Measurements from ENCODE around the gene RERE.

RERE gene

DNA sequence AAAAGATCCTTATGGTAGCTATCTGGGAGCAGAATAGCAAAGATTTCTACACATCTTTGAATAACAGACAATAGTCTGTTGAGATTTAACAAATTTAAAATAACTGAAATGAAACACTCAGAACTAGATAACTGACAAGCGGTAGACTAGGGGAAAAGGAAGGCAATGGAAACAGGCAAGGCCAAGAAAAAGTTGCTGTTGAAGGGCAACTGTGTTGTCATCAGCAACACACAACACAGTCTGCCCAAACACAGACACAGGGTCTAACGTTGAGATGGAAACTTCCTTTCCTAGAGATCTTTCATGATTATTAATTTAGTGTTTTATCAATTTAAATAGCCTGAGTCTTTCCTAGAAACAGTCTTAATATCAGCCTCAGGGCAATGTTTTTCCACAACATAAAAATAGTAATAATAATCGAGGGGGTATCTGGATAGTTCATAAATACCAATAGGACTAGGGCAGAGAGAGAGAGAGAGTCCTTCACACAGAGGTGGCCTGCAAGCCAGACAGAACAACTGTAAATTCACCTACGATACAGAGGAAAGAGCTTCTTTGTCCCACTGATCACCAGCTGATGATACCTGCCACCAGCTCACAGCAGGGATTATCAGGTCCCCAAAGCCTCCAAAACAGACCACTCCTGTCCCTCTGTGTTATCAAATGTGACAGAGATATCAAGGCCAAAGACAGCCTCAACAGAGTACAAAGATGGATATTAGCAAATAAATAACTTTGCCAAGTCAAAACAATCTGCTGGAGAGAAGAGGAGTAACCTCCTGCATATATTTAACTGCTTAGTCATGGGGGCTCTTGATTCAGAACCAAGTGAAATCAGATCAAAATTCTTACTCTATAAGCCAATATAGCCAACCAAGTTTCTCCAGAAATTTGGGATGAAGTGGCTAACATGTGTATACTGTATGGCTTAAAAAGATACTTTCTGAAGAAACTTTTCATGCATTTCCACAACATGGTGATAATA, 254.3 kb downstream of the RERE start:
- TF ChIP-seq POLR2A (IDR thresholded peaks at IDR 0.05; ENCODE audit: low read depth, low read length) (no peak), TAF1 (IDR thresholded peaks at IDR 0.05; ENCODE audit: borderline replicate concordance, low read depth, low read length) (no peak), POLR2AphosphoS5 (IDR thresholded peaks at IDR 0.05; ENCODE audit: low read depth, low read length) (no peak)

DNA sequence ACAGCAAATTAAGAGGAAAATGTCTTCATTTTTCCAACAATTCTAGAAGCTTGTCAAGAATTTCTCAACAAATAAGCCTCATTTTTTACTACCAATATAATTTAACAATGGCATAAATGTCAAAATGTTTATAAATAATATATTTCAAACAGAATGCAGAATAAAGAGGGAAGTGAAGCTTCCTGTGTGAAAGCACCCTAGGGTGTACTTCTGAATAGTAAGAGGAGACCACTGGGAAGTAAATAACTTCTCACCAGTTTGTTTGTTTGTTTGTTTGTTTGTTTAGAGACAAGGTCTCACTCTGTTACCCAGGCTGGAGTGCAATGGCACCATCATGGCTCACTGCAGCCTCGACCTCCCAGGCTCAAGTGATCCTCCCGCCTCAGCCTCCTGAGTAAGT, 255.2 kb downstream of the RERE start:
- no peak for TF ChIP-seq POLR2AphosphoS5 (IDR thresholded peaks at IDR 0.05; ENCODE audit: low read depth, low read length)
- no peak for TF ChIP-seq POLR2A (IDR thresholded peaks at IDR 0.05; ENCODE audit: low read depth, low read length)
- no peak for TF ChIP-seq TAF1 (IDR thresholded peaks at IDR 0.05; ENCODE audit: borderline replicate concordance, low read depth, low read length)
- DNase-seq (ENCODE audit: insufficient read length) = no peak
- FAIRE-seq = no peak

More for the DNA sequence above, 254.3 kb downstream of the RERE start:
- FAIRE-seq (no peak), DNase-seq (ENCODE audit: insufficient read length) (no peak)

DNA sequence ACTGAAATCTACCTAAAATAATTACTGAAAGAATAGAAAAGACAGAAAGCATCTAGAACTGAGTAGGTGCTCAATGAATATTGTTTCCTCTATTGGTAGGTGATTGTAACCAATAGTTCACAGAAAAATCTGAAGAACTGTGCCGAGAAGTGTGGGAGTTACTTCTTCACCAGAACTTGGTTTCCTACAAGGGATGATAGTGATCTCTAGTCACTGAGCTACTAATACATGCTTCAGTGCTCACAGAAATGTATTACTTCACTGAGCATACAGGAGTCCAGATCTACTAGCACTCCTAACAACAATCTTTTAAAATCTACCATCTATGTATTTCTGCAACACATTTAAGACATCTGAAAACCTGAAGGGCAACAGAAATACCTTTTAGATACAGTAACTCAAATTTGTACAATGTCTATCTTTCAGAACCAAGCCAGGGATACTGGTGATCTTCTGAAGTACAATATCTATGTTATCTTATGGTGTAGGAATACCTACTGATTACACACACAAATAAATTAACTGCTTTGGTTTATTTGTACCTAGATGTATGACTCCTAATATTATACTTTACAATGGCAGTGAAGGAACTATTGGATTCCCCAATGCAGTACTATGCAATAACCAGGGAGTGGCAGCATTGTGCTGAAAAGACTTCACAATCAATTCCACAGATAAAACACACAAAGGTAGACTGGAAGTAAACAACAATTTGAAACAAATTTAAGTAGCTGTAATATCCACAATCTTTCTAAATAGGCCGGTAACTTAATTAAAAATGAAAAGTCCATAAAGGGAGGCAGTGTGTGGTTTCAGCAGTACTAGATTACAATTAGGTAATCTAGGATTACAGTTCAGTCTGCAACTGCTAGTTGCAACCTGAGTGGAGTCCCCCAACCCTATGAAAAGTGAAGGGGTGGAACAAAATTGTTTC, 256.6 kb downstream of the RERE start:
- FAIRE-seq = no peak
- DNase-seq (ENCODE audit: insufficient read length) = peak; percentile 5
- no peak for TF ChIP-seq POLR2AphosphoS5 (IDR thresholded peaks at IDR 0.05; ENCODE audit: low read depth, low read length)
- TF ChIP-seq TAF1 (IDR thresholded peaks at IDR 0.05; ENCODE audit: borderline replicate concordance, low read depth, low read length) = no peak
- TF ChIP-seq POLR2A (IDR thresholded peaks at IDR 0.05; ENCODE audit: low read depth, low read length) = no peak

DNA sequence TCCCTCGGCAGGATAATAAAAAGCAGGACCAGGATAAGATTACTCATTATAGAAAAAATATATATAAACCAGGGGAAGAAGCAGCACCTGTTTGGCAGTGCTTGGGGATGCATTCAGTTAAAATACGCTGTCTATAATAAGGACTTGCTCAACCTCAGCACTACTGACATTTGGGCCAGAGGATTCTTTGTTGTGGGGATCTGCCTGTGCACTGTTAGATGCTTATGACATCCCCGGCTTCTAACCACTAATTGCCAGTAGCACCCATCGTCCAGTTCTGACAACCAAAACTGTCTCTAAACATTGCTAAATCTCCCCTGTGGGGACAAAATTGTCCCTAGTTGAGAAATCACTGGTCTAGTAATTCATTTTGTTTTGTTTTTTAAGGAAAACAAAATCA, 257.4 kb downstream of the RERE start:
- no peak for FAIRE-seq
- DNase-seq (ENCODE audit: insufficient read length) = no peak
- TF ChIP-seq POLR2A (IDR thresholded peaks at IDR 0.05; ENCODE audit: low read depth, low read length) (no peak), POLR2AphosphoS5 (IDR thresholded peaks at IDR 0.05; ENCODE audit: low read depth, low read length) (no peak), TAF1 (IDR thresholded peaks at IDR 0.05; ENCODE audit: borderline replicate concordance, low read depth, low read length) (no peak)

DNA sequence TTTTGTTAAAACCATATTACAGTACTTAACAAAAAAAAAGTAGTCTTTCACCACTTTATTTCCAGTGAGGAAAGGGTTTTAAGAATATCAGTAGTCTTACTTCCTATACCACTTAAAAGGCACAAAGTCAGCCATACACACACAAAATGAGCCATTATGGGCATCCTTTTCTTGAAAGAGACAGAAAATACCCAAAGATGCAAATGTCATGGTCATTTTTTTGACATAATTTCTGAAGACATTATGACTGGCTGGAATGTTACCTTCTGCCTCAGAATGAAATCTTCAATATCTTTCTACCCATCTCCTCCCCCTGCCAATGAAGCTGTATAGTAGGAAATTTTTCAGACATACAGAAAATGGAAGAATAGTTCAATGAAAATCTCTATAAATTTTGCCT, 261.9 kb downstream of the RERE start:
- FAIRE-seq = no peak
- DNase-seq (ENCODE audit: insufficient read length) = no peak
- TF ChIP-seq TAF1 (IDR thresholded peaks at IDR 0.05; ENCODE audit: borderline replicate concordance, low read depth, low read length) (no peak), POLR2AphosphoS5 (IDR thresholded peaks at IDR 0.05; ENCODE audit: low read depth, low read length) (no peak), POLR2A (IDR thresholded peaks at IDR 0.05; ENCODE audit: low read depth, low read length) (no peak)

DNA sequence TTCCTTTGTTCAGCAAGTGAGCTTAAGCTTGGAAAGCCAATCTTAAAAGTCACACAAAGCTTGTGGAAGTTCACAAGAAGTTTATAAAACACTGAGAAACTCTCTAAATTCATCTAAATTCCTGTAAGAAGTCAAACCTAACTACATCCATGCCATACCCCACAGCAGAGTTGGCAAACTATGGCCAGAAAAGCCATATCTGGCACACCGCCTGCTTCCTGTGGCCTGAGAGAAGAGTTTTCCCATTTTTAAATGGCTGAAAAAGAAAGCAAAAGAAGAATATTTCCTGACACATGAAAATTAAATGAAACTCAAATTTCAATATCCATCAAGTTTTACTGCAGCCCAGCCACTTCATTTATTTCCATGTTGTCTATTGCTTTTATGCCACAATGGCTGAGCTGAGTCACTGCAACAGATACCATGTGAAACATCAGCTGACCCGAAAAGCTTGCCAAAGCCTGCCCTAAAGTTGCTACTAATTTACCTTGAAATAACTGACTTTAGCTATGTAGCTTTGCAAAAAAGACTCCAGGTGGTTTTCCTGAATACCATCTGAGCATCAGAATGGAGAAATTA, 262.4 kb downstream of the RERE start:
- FAIRE-seq = no peak
- DNase-seq (ENCODE audit: insufficient read length) = no peak
- no peak for TF ChIP-seq POLR2AphosphoS5 (IDR thresholded peaks at IDR 0.05; ENCODE audit: low read depth, low read length)
- no peak for TF ChIP-seq POLR2A (IDR thresholded peaks at IDR 0.05; ENCODE audit: low read depth, low read length)

DNA sequence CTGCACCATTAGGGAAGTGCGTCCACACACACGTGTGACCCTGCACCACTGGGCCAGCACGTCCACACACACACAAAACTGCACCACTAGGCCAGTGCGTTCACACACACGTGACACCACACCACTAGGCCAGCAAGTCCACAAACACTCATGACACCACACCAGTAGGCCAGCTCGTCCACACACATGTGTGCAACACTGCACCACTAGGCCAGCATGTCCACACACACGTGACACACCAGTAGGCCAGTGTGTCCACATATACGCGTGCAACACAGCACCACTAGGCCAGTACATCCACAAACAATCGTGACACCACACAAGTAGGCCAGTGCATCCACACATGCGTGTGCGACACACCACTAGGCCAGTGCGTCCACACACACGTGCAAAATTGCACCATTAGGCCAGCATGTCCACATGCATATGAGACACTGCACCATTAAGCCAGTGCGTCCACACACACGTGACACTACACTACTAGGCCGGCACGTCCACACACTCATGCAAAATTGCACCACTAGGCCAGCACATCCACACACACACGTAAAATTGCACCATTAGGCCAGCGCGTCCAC, 264.5 kb downstream of the RERE start:
- no peak for DNase-seq (ENCODE audit: insufficient read length)
- TF ChIP-seq POLR2A (IDR thresholded peaks at IDR 0.05; ENCODE audit: low read depth, low read length) (no peak), POLR2AphosphoS5 (IDR thresholded peaks at IDR 0.05; ENCODE audit: low read depth, low read length) (no peak), TAF1 (IDR thresholded peaks at IDR 0.05; ENCODE audit: borderline replicate concordance, low read depth, low read length) (0 out of 2 replicates have a peak, but pooled peaks have one; percentile 17)
- peak; percentile 14 for FAIRE-seq

DNA sequence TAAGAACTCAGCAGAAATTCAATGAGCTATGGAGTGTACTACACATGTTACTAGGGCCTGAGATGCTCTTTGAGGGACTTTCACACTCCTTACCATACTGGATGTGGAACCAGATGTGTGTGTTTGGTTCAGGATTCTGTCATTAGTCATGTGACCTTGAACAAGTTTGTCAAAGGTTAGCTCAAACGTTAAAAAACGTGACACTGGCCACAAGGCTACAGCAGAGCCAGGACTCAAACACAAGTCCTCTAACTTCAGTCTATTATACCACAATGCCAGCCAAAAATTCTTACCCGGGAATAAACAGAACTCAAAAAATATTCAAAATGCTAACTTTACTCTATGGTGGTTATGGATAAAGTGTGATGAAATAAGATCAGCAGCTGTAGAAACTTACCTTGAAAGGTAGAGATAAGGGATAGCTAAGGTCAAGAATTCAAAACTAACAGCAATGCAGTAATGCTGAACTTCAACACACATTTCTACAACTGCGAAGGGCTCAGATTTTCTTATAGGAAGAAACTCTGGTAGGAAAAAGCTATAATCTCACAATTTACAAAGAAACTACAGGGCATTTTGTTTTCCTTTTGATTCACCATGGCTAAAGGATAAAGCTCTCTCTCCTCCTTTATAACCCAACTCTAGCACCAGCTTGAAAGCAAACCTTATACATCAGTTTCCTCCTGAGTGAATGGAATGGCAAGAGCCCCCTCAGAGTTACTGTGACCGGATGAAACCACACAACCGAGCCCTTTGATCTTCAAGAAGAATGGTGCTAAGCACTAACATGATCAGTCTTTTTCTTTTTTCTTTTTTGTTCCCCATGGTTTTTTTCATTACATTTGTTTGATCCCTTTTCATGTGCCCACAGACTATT, 265.6 kb downstream of the RERE start:
- DNase-seq (ENCODE audit: insufficient read length) (no peak), FAIRE-seq (no peak)
- TF ChIP-seq POLR2AphosphoS5 (IDR thresholded peaks at IDR 0.05; ENCODE audit: low read depth, low read length) = no peak
- TF ChIP-seq TAF1 (IDR thresholded peaks at IDR 0.05; ENCODE audit: borderline replicate concordance, low read depth, low read length) = no peak
- TF ChIP-seq POLR2A (IDR thresholded peaks at IDR 0.05; ENCODE audit: low read depth, low read length) = no peak

DNA sequence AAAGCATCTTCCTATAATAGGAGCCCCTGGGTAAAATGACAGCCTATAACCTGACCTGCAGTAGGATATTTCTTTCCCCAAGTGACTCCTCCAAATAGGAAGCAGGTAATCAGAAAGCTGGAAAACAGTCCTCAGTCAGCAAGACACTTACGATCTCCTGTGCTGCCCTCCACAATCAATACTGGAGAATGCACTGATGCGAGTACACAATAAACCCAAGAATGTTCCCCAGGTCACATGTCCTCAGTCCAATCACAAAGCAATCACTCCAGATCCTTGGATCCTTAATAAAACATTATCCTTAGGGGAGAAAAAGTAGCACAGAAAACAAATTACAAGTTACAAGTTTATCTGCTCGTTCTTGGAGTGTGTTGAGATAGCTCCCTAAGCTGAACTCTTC, 266.4 kb downstream of the RERE start:
- no peak for FAIRE-seq
- TF ChIP-seq TAF1 (IDR thresholded peaks at IDR 0.05; ENCODE audit: borderline replicate concordance, low read depth, low read length) = no peak
- TF ChIP-seq POLR2A (IDR thresholded peaks at IDR 0.05; ENCODE audit: low read depth, low read length) = no peak
- no peak for DNase-seq (ENCODE audit: insufficient read length)

DNA sequence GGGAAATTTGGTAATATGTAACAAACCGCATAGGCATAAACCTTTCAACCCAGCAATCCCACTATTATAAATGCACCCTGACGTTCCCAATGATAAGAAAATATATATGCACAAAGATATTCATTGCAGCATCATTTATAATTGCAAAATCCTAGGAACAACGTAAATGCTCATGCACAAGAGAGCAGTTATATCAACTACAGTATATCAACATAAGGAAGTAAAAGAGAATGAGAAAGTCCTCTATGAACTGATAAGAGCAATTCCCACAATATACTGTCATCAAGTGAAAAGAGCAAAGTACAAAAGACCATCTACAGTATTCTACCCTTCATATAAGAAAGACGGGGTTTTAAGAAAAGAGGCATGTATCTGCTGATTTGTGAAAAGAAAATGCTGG, 269.6 kb downstream of the RERE start:
- TF ChIP-seq POLR2A (IDR thresholded peaks at IDR 0.05; ENCODE audit: low read depth, low read length) = no peak
- no peak for TF ChIP-seq POLR2AphosphoS5 (IDR thresholded peaks at IDR 0.05; ENCODE audit: low read depth, low read length)
- TF ChIP-seq TAF1 (IDR thresholded peaks at IDR 0.05; ENCODE audit: borderline replicate concordance, low read depth, low read length) = no peak
- FAIRE-seq (no peak), DNase-seq (ENCODE audit: insufficient read length) (no peak)
